Ecto neural progenitor cell (in vitro differentiated cells): Measurements from ENCODE around the gene NGRN.
A peak's percentile ranks its signal among the peaks of the same experiment; 100 is the strongest.
"Not testable (repeated sequence)": the region's sequence is repeated elsewhere in the genome, so short reads cannot be mapped to it uniquely, and the experiment has no call there.

Source experiments
- DNase-seq: peaks from one replicate; pipeline ENCODE4 v3.0.0-alpha.2; 2018; ENCODE audit warnings: low spot score

NGRN gene

DNA sequence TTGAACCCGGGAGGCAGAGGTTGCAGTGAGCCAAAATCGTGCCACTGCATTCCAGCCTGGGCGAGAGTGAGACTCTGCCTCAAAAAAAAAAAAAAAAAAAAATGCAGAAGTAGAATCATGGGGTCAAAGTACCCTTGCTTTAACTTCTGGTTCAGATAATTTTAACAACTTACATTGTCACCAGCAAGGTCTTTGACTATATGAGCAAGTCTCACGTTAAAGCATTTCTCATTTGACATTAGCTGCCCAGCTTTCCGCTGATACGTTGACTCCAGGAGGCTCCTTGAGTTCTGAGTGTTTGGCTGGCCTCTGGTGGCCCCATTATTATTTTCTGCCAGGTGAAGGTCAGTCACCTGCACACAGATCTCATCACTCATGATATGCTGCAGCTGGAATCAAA is 16.2 kb downstream of the NGRN start:
- DNase-seq, result not testable (repeated sequence)

DNA sequence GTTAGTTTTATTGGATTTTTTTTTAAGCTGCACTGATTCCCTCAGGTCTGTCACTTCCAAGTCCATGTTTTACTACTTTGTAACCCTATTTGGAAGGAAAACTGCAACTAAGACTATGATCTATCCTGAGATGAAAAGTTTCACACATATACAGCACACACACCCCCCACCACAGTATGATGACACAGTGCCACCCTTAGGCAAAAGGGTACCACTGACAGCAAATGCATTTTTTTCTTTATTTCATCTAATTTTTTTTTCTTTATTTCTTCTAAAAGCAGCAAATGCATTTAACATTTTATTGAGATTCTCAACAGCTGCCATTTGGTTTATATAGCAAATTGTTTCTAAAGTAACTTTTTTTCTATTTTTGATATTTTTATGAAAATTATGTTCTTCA is 21.2 kb downstream of the NGRN start:
- no peak for DNase-seq

DNA sequence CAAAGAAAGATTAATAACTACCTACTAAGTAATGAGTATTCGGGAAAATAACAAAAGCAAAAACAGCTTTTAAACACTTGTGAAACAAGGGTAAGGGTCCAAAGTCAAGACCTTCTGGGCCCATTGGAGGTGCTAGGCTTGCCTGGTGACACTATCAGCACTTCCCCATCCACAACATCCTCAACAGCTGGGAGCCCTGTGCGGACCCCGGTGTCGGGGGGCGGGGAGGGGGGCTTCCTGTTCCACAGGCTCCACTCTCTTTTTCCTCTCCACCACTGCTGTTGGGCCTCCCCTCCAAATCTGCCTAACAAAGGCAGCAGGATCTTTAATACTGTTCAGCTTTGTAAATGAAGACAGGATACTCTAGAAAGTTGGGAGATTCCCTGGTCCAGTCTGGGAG is 21.6 kb downstream of the NGRN start:
- no peak for DNase-seq

DNA sequence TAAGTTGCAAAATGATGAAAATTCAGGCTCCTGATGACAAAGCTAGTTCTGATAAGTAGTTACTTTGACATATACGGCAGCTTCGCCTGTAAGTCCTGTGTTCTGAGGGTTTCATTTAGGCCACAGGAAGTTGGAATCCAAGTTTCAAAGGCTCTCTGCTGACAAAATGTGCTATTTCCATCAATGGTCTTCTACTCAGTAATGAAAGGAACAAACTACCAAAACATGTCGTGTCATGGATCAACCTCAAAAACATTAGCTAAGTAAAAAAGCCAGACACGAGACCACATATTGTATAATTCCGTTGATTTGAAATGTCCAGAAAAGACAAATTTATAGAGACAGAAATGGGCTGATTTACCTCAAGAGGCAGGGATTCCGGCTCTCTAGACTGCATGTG is 22.5 kb downstream of the NGRN start:
- DNase-seq, result no peak

DNA sequence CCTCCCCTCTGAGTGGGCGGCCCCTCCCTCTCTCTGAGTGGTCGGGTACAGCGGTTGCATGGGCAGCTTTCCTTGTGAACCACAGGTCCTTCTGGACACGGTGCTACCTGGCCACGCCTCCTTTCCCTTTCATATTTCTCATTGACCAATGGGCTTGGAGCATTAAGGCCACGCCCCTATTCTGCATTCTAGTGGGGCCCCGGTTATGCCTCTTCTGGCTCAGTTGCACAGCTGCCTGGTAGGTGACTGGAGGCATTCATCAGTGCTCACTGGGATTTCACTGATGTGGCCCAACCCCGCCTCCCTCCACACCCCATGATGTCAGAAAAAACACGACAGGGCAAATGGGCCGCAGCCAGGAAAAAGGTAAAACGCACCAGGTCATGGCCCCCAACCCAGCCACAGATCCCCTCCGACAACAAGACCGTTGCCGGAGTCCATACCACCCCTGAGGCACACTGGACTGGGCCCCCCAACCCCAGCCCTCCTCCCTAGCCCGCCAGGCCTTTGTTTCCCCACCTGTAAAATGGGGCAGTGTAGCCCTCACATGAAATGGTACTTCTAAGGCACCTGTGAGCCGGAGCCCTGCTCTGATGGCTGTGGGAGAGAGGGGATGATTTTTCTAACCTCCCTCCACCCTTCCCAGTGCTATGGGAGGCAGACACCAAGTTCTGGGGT is 26.3 kb downstream of the NGRN start:
- DNase-seq, result no peak

DNA sequence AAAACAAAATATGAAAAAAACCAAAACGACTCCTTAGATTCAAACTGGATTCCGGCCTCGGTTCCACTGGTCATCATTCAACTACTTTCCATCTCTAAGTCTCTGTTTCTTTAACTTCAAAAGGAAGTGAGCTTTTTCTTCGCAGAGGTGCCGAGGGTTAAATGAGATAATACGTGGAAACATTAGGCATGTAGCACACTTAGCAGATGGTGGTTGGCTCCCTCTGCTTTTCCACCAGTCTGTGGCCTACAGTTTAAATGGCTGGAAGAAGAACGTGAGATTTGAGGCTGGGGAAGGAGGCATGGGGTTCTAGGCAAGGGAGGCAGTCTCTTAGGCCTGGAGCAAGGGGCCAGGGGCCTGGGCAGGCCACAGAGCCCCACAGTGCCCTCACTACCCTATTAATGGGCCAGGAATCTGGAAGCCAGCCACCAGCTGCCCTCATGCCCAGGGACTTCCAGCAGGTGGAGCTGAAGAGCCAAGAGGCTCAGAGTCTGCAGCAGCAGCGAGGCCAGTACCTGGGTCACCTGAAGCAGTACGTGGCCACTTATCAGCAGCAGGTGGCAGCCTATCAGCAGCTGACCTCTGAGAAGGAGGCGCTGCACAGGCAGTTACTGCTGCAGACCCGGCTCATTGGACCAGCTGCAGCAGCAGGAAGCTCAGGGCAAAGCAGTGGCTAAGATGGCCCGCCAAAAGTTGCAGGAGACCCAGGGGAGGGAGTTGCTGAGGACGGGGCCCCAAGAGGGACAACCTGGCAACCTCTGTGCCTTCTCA is 27.8 kb downstream of the NGRN start:
- DNase-seq, result peak; percentile 87

DNA sequence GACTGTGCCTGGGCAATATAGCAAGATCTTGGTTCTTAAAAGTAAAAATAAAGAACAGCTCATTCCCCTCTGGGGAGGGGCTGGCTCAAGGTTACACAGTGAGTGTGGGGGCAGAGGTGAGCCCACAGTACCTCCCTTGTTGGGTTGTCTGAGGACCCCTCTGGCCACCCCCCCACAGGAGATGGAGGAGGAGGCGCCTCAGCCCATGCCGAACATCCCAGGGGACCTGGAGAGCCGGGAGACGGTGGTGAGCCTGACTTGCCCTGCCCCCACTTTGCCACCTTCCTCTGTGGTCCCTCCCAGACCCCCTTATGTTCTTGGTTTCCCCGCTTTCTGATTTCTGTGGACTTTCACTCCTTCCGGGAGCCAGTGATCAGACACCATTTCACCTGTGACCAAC is 28.7 kb downstream of the NGRN start:
- no peak for DNase-seq

DNA sequence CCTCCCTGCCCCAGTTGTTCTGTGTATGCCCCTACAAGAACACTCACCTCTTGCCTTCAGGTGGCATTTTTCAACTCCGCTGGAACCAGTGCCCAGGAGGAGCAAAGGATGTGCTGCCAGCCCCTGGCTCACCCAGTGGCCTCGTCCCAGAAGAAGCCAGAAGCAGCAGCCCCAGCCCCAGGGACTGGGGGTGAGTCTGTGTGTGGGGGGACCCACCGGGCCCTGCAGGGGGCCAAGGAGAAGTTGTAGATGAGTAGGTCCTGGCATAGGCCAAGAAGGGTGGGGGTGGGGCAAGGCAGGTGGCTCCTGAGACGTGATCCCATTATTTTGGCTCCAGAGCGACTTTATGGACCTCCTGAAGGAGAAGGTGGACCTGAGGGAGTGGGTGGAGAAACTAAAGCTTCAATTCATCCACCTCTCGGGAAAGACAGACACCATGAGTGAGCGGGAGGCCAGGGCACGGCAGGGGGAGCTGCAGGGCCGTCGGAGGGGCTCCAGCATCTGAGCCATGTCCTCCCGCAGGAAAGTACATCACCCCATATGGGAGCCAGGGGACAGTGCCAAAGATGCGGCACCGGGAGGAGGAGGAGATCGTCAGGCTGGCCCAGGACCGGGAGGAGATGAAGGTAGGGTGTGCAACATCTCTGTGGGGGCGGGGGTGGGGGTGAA is 29.3 kb downstream of the NGRN start:
- DNase-seq, result no peak

DNA sequence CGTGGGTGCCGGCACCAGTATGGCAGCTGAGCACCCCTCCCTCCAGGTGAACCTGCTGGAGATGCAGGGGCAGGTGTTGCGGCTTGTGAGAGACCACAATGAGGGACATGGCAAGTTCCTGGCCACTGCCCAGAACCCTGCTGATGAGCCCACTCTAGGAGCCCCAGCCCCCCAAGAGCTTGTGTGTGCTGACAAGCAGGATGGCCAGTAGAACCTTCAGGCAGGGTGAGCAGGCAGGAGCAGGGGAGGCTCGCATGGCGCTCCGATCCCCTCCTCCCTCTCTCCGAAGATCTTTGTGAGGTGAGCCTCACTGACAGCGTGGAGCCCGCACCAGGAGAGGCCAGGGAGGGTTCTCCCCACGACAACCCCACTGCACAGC is 29.8 kb downstream of the NGRN start:
- DNase-seq, result no peak

DNA sequence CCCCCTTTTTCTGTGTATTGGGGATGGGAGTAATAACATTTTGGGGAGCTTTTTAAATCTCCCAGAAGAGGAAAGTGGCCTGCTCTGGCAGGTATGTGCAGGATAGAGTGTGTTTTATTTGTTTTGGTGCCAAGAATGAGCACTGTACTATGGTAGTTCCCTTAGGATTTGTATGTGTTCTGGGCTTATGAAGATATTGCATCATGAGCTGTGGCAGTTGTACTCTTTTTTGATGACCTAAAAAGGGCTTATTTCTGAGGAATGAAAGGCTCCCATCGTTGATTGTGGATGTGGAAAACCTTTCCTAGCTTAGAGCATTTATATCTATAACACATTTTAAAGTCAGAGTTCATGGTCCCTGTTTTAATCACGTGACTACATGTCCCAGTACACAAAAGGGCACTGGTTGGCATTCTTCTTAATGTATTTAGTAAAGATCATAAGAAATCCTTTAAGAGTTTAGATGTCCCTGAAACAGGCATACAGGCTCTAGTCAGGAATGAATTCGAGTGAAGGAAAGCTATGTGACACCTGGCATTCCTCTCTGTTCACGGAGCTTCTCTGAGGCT is 30.9 kb downstream of the NGRN start:
- DNase-seq, result not testable (repeated sequence)

DNA sequence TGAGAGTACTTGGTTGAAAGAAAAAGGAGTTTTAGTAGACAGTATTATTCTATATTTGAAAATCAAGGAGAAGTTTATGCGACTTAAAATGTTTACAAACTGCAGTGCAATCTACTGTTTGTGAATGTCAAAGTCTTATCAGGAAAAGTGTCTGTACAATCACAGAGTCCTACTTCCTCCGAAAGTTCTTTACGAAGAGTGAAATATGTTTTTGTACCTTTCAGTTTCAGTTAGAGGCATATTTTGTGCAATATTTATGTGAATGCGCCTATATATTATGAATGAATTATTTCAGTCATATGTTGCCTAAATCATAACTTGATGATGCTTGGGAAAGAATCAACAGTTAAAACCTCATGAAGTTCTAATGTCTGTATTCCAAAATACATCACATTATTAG is 31.5 kb downstream of the NGRN start:
- DNase-seq, result no peak

DNA sequence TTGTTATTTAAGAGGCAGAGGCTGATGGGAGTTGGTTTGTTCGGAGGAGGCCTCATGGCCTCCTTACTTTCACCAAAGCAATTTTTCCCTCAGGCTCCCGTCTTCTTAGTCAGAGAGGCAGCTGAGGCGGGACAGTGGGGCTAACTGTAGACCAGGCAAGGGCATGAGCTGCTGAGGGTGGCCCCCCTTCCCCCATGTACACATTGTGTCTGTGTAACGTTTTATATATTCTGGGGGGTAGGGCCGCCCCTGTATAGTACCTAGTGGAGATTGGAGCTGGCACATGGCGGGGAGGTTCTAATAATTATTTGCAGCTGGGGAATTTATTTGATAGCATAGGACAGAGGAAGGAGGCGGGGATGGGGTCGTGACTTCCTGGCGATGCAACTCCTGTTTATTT is 35.1 kb downstream of the NGRN start:
- DNase-seq, result no peak

DNA sequence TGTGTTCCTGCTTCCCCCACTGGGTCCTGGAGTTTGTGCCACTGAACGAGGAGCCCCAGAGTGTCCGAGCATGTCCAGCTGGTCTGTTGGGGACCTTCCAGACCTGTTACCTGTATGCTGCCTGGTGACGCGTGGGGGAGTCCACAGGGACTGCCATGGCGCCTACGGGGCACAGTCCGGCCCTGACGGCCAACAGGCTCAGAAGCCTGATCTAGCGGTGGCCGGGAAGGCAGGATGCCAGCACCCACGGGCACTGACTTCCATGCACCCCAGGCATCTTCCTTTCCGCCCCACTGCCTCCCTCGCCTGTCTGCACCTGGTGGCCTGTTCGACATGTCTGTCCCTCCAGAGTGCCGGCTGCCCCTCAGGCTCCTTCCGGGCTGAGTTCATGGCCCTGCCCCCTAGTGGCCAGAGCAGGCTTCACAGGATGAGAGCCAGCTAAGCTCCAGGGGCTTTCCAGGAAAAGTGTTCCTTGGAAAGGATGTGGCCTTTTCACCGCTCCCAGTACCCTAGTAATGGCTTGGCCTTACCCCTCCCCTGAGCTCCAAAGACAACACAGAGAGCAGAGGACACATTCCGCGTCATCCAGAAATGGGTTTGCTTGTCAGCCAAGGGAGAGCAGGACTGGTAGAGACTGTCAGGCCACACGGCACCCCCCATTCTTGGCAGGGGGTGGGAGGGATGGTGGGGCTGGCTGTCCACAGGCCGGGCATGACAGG is 35.7 kb downstream of the NGRN start:
- DNase-seq, result peak; percentile 87

DNA sequence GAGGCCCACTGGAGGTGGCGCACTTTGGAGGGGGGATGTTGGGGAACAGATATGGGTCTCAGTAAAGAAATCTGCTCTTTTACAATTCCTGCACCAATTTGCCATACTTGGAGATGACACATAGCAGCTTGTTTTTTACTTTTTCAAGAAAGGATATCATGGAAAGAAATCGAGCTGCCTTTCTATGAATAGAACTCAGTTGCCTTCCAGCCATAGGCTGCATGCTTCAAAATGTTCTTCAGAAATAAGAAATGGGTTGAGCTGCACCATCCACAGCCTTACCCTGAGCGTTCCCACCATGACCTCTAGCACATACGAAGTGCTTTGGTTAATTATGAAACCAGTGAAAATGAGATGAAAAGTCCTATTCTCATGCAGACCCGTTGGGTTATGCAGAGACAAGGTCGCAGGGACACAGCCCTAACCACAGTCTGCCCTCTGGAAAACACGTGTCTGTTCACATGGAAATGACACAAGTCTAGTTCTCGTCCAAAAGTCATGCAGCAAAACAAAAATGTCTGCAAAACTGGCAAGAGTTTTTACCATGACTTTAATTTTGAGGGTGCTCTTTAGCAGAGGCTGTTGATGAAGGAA is 36.3 kb downstream of the NGRN start:
- no peak for DNase-seq

DNA sequence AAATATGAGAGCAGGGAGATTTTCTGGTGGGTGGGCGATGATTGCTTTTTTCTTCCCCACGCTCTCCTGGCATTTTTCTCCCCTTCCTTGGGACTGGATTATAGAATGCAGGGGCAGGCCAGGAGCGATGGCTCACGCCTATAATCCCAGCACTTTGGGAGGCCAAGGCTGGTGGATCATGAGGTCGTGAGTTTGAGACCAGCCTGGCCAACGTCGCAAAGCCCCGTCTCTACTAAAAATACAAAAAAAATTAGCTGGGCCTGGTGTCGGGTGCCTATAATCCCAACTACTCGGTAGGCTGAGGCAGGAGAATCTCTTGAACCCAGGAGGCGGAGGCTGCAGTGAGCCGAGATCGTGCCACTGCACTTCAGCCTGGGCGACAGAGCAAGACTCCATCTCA is 39.9 kb downstream of the NGRN start:
- not testable (repeated sequence) for DNase-seq

DNA sequence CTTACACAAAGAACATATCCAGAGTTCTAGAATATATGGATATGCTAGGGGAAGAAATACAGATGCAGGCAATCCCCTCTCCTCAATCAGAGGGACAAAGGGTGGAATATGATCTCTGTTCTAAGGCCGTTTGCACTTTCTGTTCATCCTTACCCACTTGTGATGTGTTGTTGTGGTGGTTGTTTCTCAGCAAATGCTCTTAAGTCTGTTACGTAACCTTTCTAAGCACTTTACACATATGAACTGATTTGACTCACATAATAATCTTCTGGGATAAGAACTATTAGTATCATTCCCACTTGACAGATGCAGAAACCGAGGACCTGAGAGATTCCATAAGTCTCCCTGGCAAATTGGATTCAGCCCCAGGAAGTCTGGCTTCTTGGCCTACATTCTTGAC is 40.5 kb downstream of the NGRN start:
- DNase-seq, result no peak

DNA sequence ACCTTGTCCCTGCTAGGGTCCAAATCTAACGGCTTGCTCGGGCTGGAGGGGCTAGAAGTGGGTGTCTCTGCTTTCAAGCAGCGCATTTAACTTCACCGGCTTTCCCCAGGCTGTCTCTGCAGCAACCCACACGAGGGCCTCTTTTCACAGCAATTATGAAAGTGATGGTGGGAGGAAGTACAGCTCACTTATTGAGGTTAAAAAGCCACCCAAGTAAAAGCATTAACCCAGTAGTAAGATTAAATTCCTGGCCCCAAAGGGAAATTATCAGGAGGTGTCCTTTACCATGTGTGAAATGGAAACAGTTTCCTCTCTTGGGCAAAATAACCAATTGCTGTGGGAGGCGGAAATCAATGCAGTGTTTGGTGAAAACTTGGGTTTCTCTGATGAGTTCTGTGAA is 41.1 kb downstream of the NGRN start:
- DNase-seq, result no peak

DNA sequence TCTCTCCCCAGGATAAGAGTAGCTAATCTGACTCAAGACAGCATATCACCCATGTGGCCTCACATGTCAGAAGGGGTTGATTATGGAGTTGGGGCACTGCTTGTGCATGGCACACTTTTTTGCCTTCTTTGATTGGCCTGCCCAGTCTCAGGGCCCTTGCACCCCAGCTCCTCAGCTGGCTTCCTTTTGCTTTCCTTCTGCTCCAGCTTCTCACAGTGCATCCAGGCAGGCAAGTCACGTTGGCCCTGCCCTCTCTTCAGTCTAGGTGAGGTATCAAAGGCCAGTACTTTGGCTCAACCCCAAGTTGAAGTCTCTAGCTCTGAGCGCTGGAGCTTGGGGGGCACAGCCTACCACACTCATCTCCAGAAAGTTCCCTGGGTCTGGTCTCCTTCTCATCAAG is 42.2 kb downstream of the NGRN start:
- DNase-seq, result no peak

DNA sequence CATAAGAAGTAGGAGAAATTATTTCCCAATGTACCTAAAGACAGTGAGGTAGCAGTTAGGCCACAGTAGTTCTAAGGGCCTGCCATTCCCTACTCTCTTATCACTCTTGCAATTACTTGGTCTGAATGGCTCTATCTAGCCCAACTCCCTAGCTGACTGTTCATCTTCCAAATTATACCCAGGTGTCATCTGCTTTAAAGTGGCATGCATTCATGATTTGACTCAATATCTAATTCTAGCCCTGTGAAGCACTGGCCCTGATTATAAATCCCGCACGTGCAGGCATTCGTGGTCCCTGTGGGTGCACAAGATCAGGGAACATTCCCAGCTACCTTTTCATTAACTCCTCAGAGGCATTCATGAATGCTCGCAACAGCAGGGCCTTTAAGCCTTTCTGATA is 43.5 kb downstream of the NGRN start:
- DNase-seq, result no peak

DNA sequence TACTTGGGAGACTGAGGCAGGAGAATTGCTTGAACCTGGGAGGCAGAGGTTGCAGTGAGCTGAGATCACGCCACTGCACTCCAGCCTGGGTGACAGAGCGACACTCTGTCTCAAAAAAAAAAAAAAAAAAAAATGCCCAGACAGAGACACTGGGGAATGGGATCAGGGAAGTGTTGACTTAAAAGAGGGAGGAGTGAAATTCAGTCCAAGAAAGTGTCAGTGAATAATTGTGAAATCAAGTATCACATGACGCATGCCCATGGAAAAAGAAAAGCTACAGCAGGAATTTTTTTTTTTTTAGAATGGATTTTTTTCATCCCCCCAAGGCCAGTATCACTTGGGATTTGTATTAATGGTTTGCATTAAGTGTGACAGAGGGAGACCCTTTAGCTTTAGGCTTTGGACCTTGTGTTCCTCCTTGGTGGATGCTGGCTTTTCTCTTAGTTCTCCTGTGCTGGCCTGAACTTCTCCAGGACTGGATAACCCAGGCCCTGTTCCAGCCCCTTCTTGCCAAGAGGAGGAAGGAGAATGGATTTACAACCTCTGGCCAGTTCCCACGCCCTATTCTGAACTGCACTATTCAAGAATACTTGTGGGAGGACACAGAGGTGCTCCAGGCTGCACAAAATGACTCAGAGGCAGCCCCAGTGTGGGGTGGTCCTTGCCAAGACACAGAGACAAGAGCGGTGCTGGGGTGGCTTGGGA is 50.0 kb downstream of the NGRN start:
- DNase-seq, result no peak

DNA sequence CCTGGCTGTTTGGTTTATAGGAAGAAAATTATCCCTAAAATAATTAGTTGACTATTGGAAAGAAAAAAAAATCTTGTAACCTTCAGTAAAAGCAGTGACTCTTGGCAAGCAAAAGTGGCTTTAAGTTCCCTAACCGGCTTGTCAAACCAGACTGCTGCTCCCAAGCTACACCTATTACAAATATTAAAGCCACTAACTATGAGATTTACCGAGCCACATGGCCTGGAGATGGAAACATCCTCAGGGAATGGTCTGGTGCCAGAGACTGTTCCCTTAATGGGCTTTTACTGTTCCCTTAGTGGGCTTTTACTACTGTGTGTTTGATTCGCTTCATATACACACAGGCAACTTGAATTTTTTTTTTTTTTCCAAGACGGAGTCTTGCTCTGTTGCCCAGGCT is 50.7 kb downstream of the NGRN start:
- no peak for DNase-seq
